Head of caudate nucleus (tissue), 42 donors: ENCODE data around the gene ST8SIA2.
A peak's percentile ranks its signal among the peaks of the same experiment; 100 is the strongest.

Experiments
- DNase-seq, 42 donors: peaks; one replicate each; pipeline versions ENCODE4 v3.0.0 to v3.0.0-alpha.2; 2020 to 2021; ENCODE audit warnings: mixed read lengths in 7 of 42
- intact Hi-C: fragments of 100-400 bp; cut with DNase I; formaldehyde crosslinking; loops from one replicate; pipeline ENCODE4 v1.15.0; 2022

The ST8SIA2 gene

GRCh38 chr15:92425578-92426225, 32.0 kb downstream of the ST8SIA2 start:
- intact Hi-C loops: no loop called here
- no peak for DNase-seq

- peak in 25 of 42 donors; percentile 10 to 71 (median 32) for DNase-seq
- intact Hi-C loops: no loop called here
Measured at GRCh38 chr15:92429378-92430068, 35.8 kb downstream of the ST8SIA2 start.

GRCh38 chr15:92430069-92430440, 36.4 kb downstream of the ST8SIA2 start:
- intact Hi-C loops: no loop called here
- no peak for DNase-seq

- intact Hi-C loops: no loop called here
- DNase-seq: no peak
Measured at GRCh38 chr15:92435145-92435544, 41.5 kb downstream of the ST8SIA2 start.

GRCh38 chr15:92438471-92438870, 44.8 kb downstream of the ST8SIA2 start:
- intact Hi-C loops: no loop called here
- no peak for DNase-seq

GRCh38 chr15:92443381-92443780, 49.7 kb downstream of the ST8SIA2 start:
- DNase-seq: no peak
- intact Hi-C loops: no loop called here

GRCh38 chr15:92444631-92445030, 51.0 kb downstream of the ST8SIA2 start:
- intact Hi-C loops: no loop called here
- no peak for DNase-seq

- DNase-seq: no peak
- intact Hi-C loops: no loop called here
Measured at GRCh38 chr15:92448370-92448769, 54.7 kb downstream of the ST8SIA2 start.

- intact Hi-C loops: no loop called here
- DNase-seq: no peak
Measured at GRCh38 chr15:92449476-92449875, 55.8 kb downstream of the ST8SIA2 start.

- intact Hi-C loops: no loop called here
- no peak for DNase-seq
Measured at GRCh38 chr15:92451225-92451825, 57.6 kb downstream of the ST8SIA2 start.

- no peak for DNase-seq
- intact Hi-C loops: no loop called here
Measured at GRCh38 chr15:92452143-92452542, 58.5 kb downstream of the ST8SIA2 start.

GRCh38 chr15:92453607-92454006, 59.9 kb downstream of the ST8SIA2 start:
- intact Hi-C loops: no loop called here
- DNase-seq: no peak

GRCh38 chr15:92454555-92455105, 60.9 kb downstream of the ST8SIA2 start:
- intact Hi-C loops: no loop called here
- DNase-seq: no peak

- intact Hi-C loops: no loop called here
- DNase-seq: peak in 23 of 42 donors; percentile 8 to 78 (median 39)
Measured at GRCh38 chr15:92455271-92455670, 61.6 kb downstream of the ST8SIA2 start.

GRCh38 chr15:92457471-92458041, 63.9 kb downstream of the ST8SIA2 start:
- intact Hi-C loops: no loop called here
- no peak for DNase-seq

- peak in 31 of 42 donors; percentile 3 to 86 (median 42) for DNase-seq
- intact Hi-C loops: no loop called here
Measured at GRCh38 chr15:92460023-92460422, 66.3 kb downstream of the ST8SIA2 start.

GRCh38 chr15:92462424-92463125, 68.9 kb downstream of the ST8SIA2 start:
- no peak for DNase-seq
- intact Hi-C loops: no loop called here

GRCh38 chr15:92463352-92463751, 69.7 kb downstream of the ST8SIA2 start:
- DNase-seq: no peak
- intact Hi-C loops: no loop called here

- intact Hi-C loops: no loop called here
- no peak for DNase-seq
Measured at GRCh38 chr15:92463826-92464225, 70.1 kb downstream of the ST8SIA2 start.
